ENCODE measurements around the gene TTLL6. TPM values are rescaled to one million over a fixed set of nuclear protein-coding genes. Genes with fewer than 3 reads are reported as not detected.
A peak's percentile ranks its signal among the peaks of the same experiment; 100 is the strongest.

The TTLL6 gene
- total and polyA plus RNA-seq, 9 of the 15 experiments (the other 6 are each of a cell fraction or from before 2014, with no cell fraction given), result 0.05 TPM; not detected in 8

DNA sequence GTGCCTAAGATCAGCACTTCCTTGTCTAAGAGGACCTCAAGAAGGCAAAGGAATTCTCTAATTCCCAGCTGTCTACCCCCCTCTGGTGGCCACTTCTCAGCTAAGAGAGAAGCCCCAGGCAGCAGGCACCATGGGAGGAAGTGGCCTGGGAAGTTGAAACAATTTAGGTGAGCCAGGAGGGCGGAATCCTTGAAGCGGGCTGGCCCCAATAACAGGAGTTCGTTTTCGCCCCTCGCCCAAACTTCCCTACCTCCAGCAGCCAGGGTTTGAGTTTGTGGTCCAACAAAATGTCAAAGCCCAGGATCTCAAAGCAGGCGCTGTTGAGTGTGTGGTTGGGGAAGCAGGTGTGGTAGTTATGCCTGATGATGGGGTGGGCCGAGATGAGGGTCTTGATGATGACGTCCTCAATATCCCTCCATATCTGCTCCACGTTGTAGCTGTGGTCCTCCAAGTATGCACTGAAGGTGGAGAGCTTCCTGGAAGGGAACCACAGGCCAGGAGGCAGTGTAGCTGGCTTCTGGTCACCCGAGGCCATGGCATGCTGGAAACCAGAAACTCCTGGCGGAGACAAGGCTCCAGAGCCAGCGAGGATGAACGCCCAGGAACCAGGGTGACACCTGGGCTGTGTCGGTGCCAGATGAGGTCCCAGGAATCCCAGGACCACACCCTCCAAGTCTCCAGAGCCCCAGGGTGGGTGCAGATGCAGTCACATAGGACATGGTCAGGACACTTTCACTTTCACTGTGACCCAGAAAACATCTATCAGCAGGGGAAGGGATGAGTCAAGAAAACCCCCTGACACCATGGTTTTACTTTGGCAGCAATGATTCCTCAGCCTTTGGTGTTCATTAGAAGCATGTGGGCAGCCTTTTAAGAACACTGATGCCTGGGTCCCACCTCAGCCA is 25.6 kb downstream of the TTLL6 start (continued):
- no peak for TF ChIP-seq KLF13 (tag; IDR thresholded peaks at IDR 0.05; ENCODE audit: borderline replicate concordance, low read depth)
- TF ChIP-seq, protein P1, sequence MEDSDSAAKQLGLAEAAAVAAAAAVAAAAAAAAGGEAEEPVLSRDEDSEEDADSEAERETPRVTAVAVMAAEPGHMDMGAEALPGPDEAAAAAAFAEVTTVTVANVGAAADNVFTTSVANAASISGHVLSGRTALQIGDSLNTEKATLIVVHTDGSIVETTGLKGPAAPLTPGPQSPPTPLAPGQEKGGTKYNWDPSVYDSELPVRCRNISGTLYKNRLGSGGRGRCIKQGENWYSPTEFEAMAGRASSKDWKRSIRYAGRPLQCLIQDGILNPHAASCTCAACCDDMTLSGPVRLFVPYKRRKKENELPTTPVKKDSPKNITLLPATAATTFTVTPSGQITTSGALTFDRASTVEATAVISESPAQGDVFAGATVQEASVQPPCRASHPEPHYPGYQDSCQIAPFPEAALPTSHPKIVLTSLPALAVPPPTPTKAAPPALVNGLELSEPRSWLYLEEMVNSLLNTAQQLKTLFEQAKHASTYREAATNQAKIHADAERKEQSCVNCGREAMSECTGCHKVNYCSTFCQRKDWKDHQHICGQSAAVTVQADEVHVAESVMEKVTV (CRISPR knock-in tag; IDR thresholded peaks at IDR 0.05), result peak; percentile 79
- TF ChIP-seq ZNF134 (CRISPR knock-in tag; conservative IDR thresholded peaks at IDR 0.05), result no peak
- TF ChIP-seq SMAD4 (CRISPR knock-in tag; conservative IDR thresholded peaks at IDR 0.05), result no peak
- no peak for TF ChIP-seq NR2F6 (CRISPR knock-in tag; IDR thresholded peaks at IDR 0.05)
- no peak for TF ChIP-seq NONO (IDR thresholded peaks at IDR 0.05; ENCODE audit: low read depth in 2 of 2, low read length in 1 of 2)
- no peak for TF ChIP-seq BMI1 (IDR thresholded peaks at IDR 0.05; ENCODE audit: low read length)
- TF ChIP-seq, protein P2, sequence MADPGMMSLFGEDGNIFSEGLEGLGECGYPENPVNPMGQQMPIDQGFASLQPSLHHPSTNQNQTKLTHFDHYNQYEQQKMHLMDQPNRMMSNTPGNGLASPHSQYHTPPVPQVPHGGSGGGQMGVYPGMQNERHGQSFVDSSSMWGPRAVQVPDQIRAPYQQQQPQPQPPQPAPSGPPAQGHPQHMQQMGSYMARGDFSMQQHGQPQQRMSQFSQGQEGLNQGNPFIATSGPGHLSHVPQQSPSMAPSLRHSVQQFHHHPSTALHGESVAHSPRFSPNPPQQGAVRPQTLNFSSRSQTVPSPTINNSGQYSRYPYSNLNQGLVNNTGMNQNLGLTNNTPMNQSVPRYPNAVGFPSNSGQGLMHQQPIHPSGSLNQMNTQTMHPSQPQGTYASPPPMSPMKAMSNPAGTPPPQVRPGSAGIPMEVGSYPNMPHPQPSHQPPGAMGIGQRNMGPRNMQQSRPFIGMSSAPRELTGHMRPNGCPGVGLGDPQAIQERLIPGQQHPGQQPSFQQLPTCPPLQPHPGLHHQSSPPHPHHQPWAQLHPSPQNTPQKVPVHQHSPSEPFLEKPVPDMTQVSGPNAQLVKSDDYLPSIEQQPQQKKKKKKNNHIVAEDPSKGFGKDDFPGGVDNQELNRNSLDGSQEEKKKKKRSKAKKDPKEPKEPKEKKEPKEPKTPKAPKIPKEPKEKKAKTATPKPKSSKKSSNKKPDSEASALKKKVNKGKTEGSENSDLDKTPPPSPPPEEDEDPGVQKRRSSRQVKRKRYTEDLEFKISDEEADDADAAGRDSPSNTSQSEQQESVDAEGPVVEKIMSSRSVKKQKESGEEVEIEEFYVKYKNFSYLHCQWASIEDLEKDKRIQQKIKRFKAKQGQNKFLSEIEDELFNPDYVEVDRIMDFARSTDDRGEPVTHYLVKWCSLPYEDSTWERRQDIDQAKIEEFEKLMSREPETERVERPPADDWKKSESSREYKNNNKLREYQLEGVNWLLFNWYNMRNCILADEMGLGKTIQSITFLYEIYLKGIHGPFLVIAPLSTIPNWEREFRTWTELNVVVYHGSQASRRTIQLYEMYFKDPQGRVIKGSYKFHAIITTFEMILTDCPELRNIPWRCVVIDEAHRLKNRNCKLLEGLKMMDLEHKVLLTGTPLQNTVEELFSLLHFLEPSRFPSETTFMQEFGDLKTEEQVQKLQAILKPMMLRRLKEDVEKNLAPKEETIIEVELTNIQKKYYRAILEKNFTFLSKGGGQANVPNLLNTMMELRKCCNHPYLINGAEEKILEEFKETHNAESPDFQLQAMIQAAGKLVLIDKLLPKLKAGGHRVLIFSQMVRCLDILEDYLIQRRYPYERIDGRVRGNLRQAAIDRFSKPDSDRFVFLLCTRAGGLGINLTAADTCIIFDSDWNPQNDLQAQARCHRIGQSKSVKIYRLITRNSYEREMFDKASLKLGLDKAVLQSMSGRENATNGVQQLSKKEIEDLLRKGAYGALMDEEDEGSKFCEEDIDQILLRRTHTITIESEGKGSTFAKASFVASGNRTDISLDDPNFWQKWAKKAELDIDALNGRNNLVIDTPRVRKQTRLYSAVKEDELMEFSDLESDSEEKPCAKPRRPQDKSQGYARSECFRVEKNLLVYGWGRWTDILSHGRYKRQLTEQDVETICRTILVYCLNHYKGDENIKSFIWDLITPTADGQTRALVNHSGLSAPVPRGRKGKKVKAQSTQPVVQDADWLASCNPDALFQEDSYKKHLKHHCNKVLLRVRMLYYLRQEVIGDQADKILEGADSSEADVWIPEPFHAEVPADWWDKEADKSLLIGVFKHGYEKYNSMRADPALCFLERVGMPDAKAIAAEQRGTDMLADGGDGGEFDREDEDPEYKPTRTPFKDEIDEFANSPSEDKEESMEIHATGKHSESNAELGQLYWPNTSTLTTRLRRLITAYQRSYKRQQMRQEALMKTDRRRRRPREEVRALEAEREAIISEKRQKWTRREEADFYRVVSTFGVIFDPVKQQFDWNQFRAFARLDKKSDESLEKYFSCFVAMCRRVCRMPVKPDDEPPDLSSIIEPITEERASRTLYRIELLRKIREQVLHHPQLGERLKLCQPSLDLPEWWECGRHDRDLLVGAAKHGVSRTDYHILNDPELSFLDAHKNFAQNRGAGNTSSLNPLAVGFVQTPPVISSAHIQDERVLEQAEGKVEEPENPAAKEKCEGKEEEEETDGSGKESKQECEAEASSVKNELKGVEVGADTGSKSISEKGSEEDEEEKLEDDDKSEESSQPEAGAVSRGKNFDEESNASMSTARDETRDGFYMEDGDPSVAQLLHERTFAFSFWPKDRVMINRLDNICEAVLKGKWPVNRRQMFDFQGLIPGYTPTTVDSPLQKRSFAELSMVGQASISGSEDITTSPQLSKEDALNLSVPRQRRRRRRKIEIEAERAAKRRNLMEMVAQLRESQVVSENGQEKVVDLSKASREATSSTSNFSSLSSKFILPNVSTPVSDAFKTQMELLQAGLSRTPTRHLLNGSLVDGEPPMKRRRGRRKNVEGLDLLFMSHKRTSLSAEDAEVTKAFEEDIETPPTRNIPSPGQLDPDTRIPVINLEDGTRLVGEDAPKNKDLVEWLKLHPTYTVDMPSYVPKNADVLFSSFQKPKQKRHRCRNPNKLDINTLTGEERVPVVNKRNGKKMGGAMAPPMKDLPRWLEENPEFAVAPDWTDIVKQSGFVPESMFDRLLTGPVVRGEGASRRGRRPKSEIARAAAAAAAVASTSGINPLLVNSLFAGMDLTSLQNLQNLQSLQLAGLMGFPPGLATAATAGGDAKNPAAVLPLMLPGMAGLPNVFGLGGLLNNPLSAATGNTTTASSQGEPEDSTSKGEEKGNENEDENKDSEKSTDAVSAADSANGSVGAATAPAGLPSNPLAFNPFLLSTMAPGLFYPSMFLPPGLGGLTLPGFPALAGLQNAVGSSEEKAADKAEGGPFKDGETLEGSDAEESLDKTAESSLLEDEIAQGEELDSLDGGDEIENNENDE (IDR thresholded peaks at IDR 0.05; ENCODE audit: low read depth, low read length), result no peak
- TF ChIP-seq, protein P3, sequence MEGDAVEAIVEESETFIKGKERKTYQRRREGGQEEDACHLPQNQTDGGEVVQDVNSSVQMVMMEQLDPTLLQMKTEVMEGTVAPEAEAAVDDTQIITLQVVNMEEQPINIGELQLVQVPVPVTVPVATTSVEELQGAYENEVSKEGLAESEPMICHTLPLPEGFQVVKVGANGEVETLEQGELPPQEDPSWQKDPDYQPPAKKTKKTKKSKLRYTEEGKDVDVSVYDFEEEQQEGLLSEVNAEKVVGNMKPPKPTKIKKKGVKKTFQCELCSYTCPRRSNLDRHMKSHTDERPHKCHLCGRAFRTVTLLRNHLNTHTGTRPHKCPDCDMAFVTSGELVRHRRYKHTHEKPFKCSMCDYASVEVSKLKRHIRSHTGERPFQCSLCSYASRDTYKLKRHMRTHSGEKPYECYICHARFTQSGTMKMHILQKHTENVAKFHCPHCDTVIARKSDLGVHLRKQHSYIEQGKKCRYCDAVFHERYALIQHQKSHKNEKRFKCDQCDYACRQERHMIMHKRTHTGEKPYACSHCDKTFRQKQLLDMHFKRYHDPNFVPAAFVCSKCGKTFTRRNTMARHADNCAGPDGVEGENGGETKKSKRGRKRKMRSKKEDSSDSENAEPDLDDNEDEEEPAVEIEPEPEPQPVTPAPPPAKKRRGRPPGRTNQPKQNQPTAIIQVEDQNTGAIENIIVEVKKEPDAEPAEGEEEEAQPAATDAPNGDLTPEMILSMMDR (IDR thresholded peaks at IDR 0.05 in 2 of 3, conservative IDR thresholded peaks at IDR 0.05 in 1 of 3; ENCODE audit: insufficient read depth in 2 of 3, low read depth in 1 of 3, low read length in 3 of 3), result peak; percentile 80 to 92 (median 87)
- TF ChIP-seq ZNF79 (CRISPR knock-in tag; IDR thresholded peaks at IDR 0.05; ENCODE audit: low read depth), result no peak
- no peak for TF ChIP-seq ZFP36 (IDR thresholded peaks at IDR 0.05; ENCODE audit: low read depth, low read length, partially characterized antibody)
- no peak for TF ChIP-seq ZNF586 (CRISPR knock-in tag; conservative IDR thresholded peaks at IDR 0.05)
